H1 (cell line): ENCODE data around the gene CDC37. TPM values are rescaled to one million over a fixed set of nuclear protein-coding genes. Genes with fewer than 3 reads are reported as not detected.

ENCODE experiments used
- CHD1 ChIP-seq: IDR thresholded peaks from 2 replicates; pipeline ENCODE4 v1.6.1; 2012; ENCODE audit warnings: low read depth, low read length, improper control_type of control experiment
- SIN3A ChIP-seq, 2 experiments: IDR thresholded peaks in 1 of 2; conservative IDR thresholded peaks in 1 of 2; 2 replicates each; pipeline ENCODE4 v1.6.1; 2011 to 2012; ENCODE audit warnings: low read length in 2 of 2, improper control_type of control experiment in 1 of 2, low read depth in 1 of 2, mild to moderate bottlenecking in 1 of 2
- polyA plus RNA-seq, 7 experiments: library from polyadenylated mRNA; depleted of rRNA in 3 of 7; stranded (reverse) in 5 of 7; unstranded in 2 of 7; fragments of >200 nt in 5 of 7; fragments of 200-250 nt in 2 of 7; gene quantifications; 1 replicate in 5 of 7; 2 replicates in 1 of 7; 4 replicates in 1 of 7; pipeline versions ENCODE4 v1.2.1 to v1.2.3, GENCODE V29; 2011 to 2013; ENCODE audit warnings: missing spikeins in 2 of 7, mixed read lengths in 2 of 7
- total RNA-seq: library from RNA; stranded (reverse); fragmentation: NEBNext Ultra II Directional; extraction: Animal tissue kit (Norgen Biotek cat#: 25700); gene quantifications from 2 replicates; pipeline ENCODE4 v1.2.1, GENCODE V29; 2021

CDC37 gene
- total and polyA plus RNA-seq, 2 of the 8 experiments (the other 6 are each of a cell fraction or from before 2014, with no cell fraction given), result 162 to 181 TPM

DNA sequence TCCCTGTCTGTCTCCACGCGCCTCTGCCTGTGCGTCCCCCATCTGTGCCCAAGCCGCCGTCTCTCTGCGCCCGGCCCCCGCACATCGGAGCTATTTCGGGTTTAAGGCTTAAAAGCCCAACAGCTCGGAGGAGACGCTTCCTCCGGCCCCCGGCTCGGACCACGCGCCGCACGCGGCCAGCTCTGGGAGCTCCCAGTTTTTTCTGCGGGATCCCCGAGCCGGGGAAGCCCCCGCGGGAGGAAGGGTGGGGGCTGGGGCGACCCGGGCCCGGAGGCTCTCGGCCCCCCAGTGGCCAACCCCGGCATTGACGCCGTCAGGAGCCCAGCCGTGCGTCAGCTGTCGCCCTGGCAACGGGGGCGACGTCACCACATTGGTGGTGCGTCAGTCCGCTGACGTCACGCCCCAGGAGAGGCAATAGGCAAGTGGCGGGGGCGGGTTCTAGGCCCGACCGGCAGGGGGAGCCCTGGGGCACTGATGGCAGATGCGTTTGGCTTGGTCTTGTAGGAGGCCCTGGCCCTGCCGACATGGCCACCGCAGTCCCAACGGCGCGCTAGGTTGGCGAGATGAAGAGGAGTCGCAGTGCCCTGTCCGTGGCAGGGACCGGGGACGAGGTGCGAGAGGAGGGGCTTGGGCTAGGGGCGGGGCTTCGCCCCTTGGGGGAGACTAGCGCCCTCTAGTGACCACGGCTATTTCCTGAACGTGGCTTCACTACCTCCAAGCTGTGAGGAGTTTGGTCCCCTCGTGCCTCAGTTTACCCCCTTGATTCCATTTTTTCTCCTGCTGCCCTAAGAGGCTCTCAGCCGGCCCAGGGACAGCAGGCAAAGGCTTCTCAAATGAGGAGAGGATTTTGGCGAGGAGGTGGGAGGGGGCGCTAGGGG is 13.3 kb upstream of the CDC37 start (continued):
- TF ChIP-seq SIN3A (conservative IDR thresholded peaks at IDR 0.05 in 1 of 2, IDR thresholded peaks at IDR 0.05 in 1 of 2; ENCODE audit: low read depth in 1 of 2, low read length in 2 of 2), result peak; percentile 82 to 90
- TF ChIP-seq CHD1, result no peak
